Measurements from ENCODE around the gene ANAPC5. TPM values are rescaled to one million over a fixed set of nuclear protein-coding genes. Genes with fewer than 3 reads are reported as not detected.
"Not testable (repeated sequence)": the region's sequence is repeated elsewhere in the genome, so short reads cannot be mapped to it uniquely, and the experiment has no call there.

Gene ANAPC5
- 100 to 1,000 TPM; 134 to 158 (median 138) TPM for polyA plus RNA-seq (ENCODE audit: insufficient read length in 3 of 3)

- peak; percentile 92 to 96 (median 96) for DNase-seq (ENCODE audit: low read depth in 3 of 3, low spot score in 2 of 3)
Observed at GRCh38 chr12:121351820-121352681, at the start of gene ANAPC5. Gene ANAPC5 (minus strand): TSS chr12:121352411. CDS start chr12:121352340, 71 bp downstream.

GRCh38 chr12:121400332-121401139 is 48.3 kb upstream of the ANAPC5 start:
- peak in 2 of 3 donors; percentile 25 to 52 for DNase-seq (ENCODE audit: low read depth in 3 of 3, low spot score in 2 of 3)

- peak; percentile 91 to 99 (median 95) for DNase-seq (ENCODE audit: low read depth in 3 of 3, low spot score in 2 of 3)
Observed at GRCh38 chr12:121399391-121400331, 47.5 kb upstream of the ANAPC5 start, which contains the start of gene RNF34. Gene RNF34 (plus strand): TSS chr12:121400118. CDS start chr12:121400213, 95 bp downstream.

- no peak for DNase-seq (ENCODE audit: low read depth in 3 of 3, low spot score in 2 of 3)
Observed at GRCh38 chr12:121398355-121398754, 46.1 kb upstream of the ANAPC5 start.

GRCh38 chr12:121397521-121397920 is 45.3 kb upstream of the ANAPC5 start:
- DNase-seq (ENCODE audit: low read depth in 3 of 3, low spot score in 2 of 3), result no peak

- DNase-seq (ENCODE audit: low read depth in 3 of 3, low spot score in 2 of 3), result no peak
Observed at GRCh38 chr12:121392325-121392716, 40.1 kb upstream of the ANAPC5 start.

GRCh38 chr12:121391619-121392324 is 39.6 kb upstream of the ANAPC5 start:
- DNase-seq (ENCODE audit: low read depth in 3 of 3, low spot score in 2 of 3), result no peak

- DNase-seq (ENCODE audit: low read depth in 3 of 3, low spot score in 2 of 3), result no peak
Observed at GRCh38 chr12:121390856-121391255, 38.6 kb upstream of the ANAPC5 start.

- no peak for DNase-seq (ENCODE audit: low read depth in 3 of 3, low spot score in 2 of 3)
Observed at GRCh38 chr12:121388421-121388981, 36.3 kb upstream of the ANAPC5 start.

GRCh38 chr12:121384891-121385290 is 32.7 kb upstream of the ANAPC5 start:
- DNase-seq (ENCODE audit: low read depth in 3 of 3, low spot score in 2 of 3), result not testable (repeated sequence)

- DNase-seq (ENCODE audit: low read depth in 3 of 3, low spot score in 2 of 3), result no peak
Observed at GRCh38 chr12:121383601-121384021, 31.4 kb upstream of the ANAPC5 start.

GRCh38 chr12:121379945-121380344 is 27.7 kb upstream of the ANAPC5 start:
- DNase-seq (ENCODE audit: low read depth in 3 of 3, low spot score in 2 of 3), result no peak

GRCh38 chr12:121378736-121379135 is 26.5 kb upstream of the ANAPC5 start:
- no peak for DNase-seq (ENCODE audit: low read depth in 3 of 3, low spot score in 2 of 3)

- no peak for DNase-seq (ENCODE audit: low read depth in 3 of 3, low spot score in 2 of 3)
Observed at GRCh38 chr12:121376754-121377697, 24.8 kb upstream of the ANAPC5 start.

GRCh38 chr12:121374945-121375584 is 22.9 kb upstream of the ANAPC5 start:
- not testable (repeated sequence) for DNase-seq (ENCODE audit: low read depth in 3 of 3, low spot score in 2 of 3)

GRCh38 chr12:121374336-121374735 is 22.1 kb upstream of the ANAPC5 start:
- not testable (repeated sequence) for DNase-seq (ENCODE audit: low read depth in 3 of 3, low spot score in 2 of 3)

GRCh38 chr12:121373755-121374154 is 21.5 kb upstream of the ANAPC5 start:
- DNase-seq (ENCODE audit: low read depth in 3 of 3, low spot score in 2 of 3), result no peak

GRCh38 chr12:121371404-121371803 is 19.2 kb upstream of the ANAPC5 start:
- DNase-seq (ENCODE audit: low read depth in 3 of 3, low spot score in 2 of 3), result no peak

All from right renal cortex interstitium (tissue), 3 donors.